Neuron (in vitro differentiated cells): ENCODE results near the gene ITGA11.

ENCODE experiments used
- H2AFZ ChIP-seq: one replicate; pipeline ENCODE4 v1.6.1; 2013; ENCODE audit warnings: low read depth, mild to moderate bottlenecking, inconsistent platforms, low read length, moderate library complexity
- H3K27me3 ChIP-seq: one replicate; pipeline ENCODE4 v1.6.1; 2013; ENCODE audit warnings: low read length; ENCODE audit not compliant: insufficient read depth
- H3K36me3 ChIP-seq: one replicate; pipeline ENCODE4 v1.6.1; 2013; ENCODE audit warnings: low read length; ENCODE audit not compliant: insufficient read depth
- H3K4me1 ChIP-seq: one replicate; pipeline ENCODE4 v1.6.1; 2013; ENCODE audit warnings: low read length; ENCODE audit not compliant: insufficient read depth
- H3K4me3 ChIP-seq: 2 replicates; pipeline ENCODE4 v1.5.1; 2013; ENCODE audit warnings: mild to moderate bottlenecking, low read length, moderate library complexity
- H3K9me3 ChIP-seq: one replicate; pipeline ENCODE4 v1.6.1; 2013; ENCODE audit warnings: low read length

Gene ITGA11

DNA sequence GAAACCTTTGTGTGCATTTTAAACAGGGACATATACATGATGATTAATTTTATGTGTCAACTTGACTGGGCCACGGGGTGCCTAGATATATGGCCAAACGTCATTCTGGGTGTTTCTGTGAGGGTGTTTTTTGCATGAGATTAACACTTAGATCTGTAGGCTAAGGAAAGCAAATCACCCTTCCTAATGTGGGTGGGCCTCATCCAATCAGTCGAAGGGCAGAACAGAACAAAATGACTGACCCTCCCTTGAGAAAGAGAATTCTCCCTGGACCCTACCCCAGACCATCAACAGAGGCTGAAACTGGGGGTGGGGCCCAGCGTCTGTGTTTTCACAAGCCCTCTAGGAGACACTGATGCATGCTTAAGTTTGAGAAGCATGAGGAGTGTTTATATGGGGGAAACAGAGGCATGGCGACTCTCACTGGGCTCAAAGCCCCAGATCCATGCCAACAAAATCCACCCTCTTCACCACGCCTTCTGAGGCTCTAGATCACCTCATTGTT is 56.2 kb downstream of the ITGA11 start:
- Histone ChIP-seq H2AFZ (no peak overlapping the region), H3K4me3 (no peak overlapping the region), H3K27me3 (no peaks in the 10 kb centered on the region), H3K9me3 (no peaks in the 10 kb centered on the region), H3K4me1 (no peaks in the 10 kb centered on the region), H3K36me3 (no peaks in the 10 kb centered on the region)

DNA sequence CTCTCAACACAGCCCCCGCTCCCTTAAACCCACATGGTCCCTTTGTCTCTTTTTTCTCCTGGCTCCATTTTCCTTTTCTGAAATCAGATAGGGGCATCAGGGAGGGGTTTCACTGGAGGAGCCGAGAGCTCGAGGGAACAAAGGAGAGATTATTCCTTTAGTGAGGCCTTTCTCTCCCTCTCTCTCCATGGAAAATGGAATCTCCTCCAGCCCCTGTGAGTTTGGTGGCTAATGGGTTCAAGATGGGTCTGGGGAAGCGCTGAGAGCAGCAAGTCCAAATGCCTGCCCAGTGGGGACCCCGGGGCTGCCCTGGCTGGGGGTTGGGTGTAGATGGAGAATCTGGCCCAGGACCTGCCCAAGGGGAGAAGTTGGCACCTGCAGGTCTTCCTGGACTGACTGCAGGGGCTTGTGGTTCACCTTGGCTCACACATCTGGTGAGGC is 56.8 kb downstream of the ITGA11 start:
- H3K4me3 ChIP-seq: no peak overlapping the region
- no peak overlapping the region for H2AFZ ChIP-seq
- no peaks in the 10 kb centered on the region for H3K36me3 ChIP-seq
- no peaks in the 10 kb centered on the region for H3K27me3 ChIP-seq
- no peaks in the 10 kb centered on the region for H3K4me1 ChIP-seq
- H3K9me3 ChIP-seq: no peaks in the 10 kb centered on the region

- H3K36me3 ChIP-seq: no peaks in the 10 kb centered on the region
- H3K4me3 ChIP-seq: no peak overlapping the region
- no peaks in the 10 kb centered on the region for H3K27me3 ChIP-seq
- H3K9me3 ChIP-seq: no peaks in the 10 kb centered on the region
- no peaks in the 10 kb centered on the region for H3K4me1 ChIP-seq
- H2AFZ ChIP-seq: no peak overlapping the region
These were observed 57.7 kb downstream of the ITGA11 start for GRCh38 chr15:68374168-68374745.

DNA sequence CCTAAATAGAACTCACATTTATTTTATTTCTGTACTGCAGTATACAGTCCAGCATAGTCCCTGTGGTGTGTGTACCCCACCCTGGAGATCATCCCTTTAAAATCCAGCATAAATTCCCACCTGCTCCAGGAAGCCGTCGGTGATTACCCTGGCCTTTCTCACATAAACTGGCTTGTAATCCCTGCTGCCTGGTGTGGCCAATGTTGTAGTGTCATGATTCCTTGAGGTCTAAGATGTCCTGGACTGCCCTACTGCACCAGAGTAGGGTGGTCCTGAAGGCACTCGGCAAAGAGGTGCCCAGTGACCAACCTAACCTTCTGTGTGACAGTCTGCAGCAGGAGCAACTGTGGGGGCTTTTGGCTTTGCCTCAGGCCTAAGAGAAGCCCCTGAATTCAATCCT is 58.9 kb downstream of the ITGA11 start:
- H3K36me3 ChIP-seq: no peaks in the 10 kb centered on the region
- no peak overlapping the region for H3K4me3 ChIP-seq
- no peak overlapping the region for H2AFZ ChIP-seq
- H3K4me1 ChIP-seq: no peaks in the 10 kb centered on the region
- H3K9me3 ChIP-seq: no peaks in the 10 kb centered on the region
- no peaks in the 10 kb centered on the region for H3K27me3 ChIP-seq

DNA sequence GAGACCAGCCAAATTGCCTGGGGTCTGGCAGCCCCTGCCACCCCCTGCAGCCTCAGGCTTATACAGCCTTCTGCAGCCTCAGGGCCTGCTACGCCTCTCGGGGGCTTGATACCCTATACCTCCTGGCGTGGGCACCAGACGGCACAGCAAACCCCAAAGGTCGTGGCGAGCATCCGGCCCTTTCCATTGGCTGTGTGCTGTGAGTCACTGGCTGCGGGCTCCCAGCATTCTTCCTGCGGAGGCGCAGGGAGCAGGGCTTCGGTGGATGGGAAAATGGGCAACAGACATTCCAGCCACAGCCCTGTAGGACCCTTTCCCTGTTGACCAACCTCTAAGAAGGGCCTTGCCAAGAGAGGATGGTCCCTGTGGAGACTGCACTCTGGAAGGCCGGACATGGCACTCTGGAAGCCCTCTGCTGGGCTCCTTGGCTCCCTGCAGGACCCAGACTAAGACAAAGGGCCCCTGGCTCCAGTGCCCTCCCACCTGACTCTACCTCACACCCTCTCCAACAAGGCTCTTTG is 59.6 kb downstream of the ITGA11 start:
- no peak overlapping the region for H2AFZ ChIP-seq
- H3K4me1 ChIP-seq: no peaks in the 10 kb centered on the region
- H3K27me3 ChIP-seq: no peaks in the 10 kb centered on the region
- no peaks in the 10 kb centered on the region for H3K36me3 ChIP-seq
- H3K4me3 ChIP-seq: no peak overlapping the region
- H3K9me3 ChIP-seq: no peaks in the 10 kb centered on the region

GRCh38 chr15:68371851-68372250 is 60.1 kb downstream of the ITGA11 start:
- H2AFZ ChIP-seq: no peak overlapping the region
- H3K4me3 ChIP-seq: no peak overlapping the region
- no peaks in the 10 kb centered on the region for H3K36me3 ChIP-seq
- no peaks in the 10 kb centered on the region for H3K4me1 ChIP-seq
- H3K9me3 ChIP-seq: no peaks in the 10 kb centered on the region
- H3K27me3 ChIP-seq: no peaks in the 10 kb centered on the region

DNA sequence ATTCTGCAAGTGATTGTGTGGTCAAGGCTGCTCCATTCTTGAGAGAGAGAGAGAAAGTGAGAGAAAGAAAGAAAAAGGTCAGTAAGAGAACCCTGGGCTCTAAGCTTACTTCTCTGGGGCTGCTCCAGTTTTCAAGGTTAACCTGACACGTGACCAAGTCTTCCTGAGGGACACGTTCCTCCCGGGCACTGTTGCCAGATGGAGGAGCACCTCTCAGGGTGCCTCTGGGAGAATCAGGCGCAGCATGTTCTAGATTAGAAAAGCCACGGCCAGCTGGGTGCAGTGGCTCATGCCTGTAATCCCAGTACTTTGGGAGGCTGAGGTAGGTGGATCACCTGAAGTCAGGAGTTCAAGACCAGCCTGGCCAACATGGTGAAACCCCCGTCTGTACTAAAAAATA is 60.8 kb downstream of the ITGA11 start:
- no peak overlapping the region for H3K4me3 ChIP-seq
- H3K4me1 ChIP-seq: no peaks in the 10 kb centered on the region
- no peaks in the 10 kb centered on the region for H3K27me3 ChIP-seq
- H3K36me3 ChIP-seq: no peaks in the 10 kb centered on the region
- H3K9me3 ChIP-seq: no peaks in the 10 kb centered on the region
- H2AFZ ChIP-seq: no peak overlapping the region

- no peaks in the 10 kb centered on the region for H3K27me3 ChIP-seq
- H3K36me3 ChIP-seq: no peaks in the 10 kb centered on the region
- H3K4me3 ChIP-seq: no peak overlapping the region
- H2AFZ ChIP-seq: no peak overlapping the region
- H3K9me3 ChIP-seq: no peaks in the 10 kb centered on the region
- no peaks in the 10 kb centered on the region for H3K4me1 ChIP-seq
These were observed 61.2 kb downstream of the ITGA11 start for GRCh38 chr15:68370768-68371151.

- Histone ChIP-seq H2AFZ (no peak overlapping the region), H3K36me3 (no peaks in the 10 kb centered on the region), H3K4me1 (no peaks in the 10 kb centered on the region), H3K9me3 (no peaks in the 10 kb centered on the region), H3K4me3 (no peak overlapping the region), H3K27me3 (no peaks in the 10 kb centered on the region)
These were observed 61.8 kb downstream of the ITGA11 start for GRCh38 chr15:68369931-68370767.

- Histone ChIP-seq H3K4me3 (no peak overlapping the region), H3K27me3 (no peaks in the 10 kb centered on the region), H3K4me1 (no peaks in the 10 kb centered on the region), H3K9me3 (no peaks in the 10 kb centered on the region), H3K36me3 (no peaks in the 10 kb centered on the region), H2AFZ (no peak overlapping the region)
These were observed 63.1 kb downstream of the ITGA11 start for GRCh38 chr15:68368731-68369435.

DNA sequence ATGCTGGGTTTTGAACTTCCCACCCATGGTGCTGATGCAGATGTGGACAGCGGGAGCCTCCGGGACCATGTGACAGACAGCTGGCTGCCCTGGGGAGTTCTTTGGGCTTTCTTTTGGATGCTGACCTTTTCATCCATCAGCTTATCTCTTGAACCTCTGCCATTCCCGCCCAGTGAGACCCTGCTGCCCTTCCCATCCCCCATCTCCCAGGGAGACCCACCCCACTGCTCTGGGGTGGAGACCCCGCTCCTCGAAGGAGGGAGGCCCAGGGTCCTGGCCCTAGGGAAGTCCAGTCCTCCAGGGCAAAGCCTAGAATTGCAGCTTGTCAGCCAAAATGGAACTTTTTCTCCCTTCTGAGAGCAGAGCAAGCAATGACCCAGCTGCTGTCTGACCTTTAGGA is 64.0 kb downstream of the ITGA11 start:
- Histone ChIP-seq H3K36me3 (no peaks in the 10 kb centered on the region), H3K4me1 (no peaks in the 10 kb centered on the region), H3K27me3 (no peaks in the 10 kb centered on the region), H3K9me3 (no peaks in the 10 kb centered on the region), H2AFZ (no peak overlapping the region), H3K4me3 (no peak overlapping the region)

DNA sequence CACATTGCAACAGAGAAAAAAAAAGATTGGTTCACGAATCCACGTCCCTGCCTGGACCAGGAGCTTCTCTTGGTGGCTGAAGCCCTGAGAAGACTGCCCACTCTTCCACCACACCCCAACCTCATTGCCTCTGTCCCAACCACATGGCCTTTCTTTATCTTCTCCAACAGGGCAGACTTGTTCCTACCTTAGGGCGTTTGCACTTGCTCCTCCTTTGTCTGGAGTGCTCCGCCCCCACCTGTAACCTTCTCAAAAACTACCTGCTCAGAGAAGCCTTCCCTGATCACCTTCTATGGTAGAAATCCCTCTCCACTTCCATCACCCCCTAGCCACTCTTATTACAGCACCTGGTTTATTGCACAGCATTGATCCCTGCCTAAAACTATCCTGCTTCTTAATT is 64.7 kb downstream of the ITGA11 start:
- Histone ChIP-seq H3K4me1 (no peaks in the 10 kb centered on the region), H3K4me3 (no peak overlapping the region), H2AFZ (no peak overlapping the region), H3K9me3 (no peaks in the 10 kb centered on the region), H3K36me3 (no peaks in the 10 kb centered on the region), H3K27me3 (no peaks in the 10 kb centered on the region)

DNA sequence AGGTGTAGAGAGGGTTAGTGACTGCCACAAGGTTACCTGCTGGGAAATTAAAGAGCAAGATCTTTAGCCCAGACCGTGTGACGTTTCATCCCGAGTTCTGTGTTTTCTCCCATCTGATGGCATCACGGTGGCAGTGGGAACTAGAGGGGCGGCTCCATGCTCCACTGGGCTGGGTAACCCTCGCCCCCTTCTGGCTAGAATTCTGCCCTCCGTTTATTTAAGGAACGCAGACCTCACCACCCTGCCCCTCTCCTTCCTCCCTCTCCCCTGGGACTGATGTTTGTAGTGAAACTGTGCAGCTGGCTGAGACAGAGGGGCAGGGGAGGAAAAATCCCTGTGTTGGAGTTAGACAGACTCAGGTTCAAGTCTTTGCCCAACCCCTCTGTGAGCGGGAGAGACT is 65.6 kb downstream of the ITGA11 start:
- Histone ChIP-seq H3K9me3 (no peaks in the 10 kb centered on the region), H3K27me3 (no peaks in the 10 kb centered on the region), H3K36me3 (no peaks in the 10 kb centered on the region), H2AFZ (no peak overlapping the region), H3K4me1 (no peaks in the 10 kb centered on the region), H3K4me3 (no peak overlapping the region)
